Small intestine (tissue), 7 donors: ENCODE measurements around the gene DIP2B. TPM values are rescaled to one million over a fixed set of nuclear protein-coding genes. Genes with fewer than 3 reads are reported as not detected.
"Not testable (repeated sequence)": the region's sequence is repeated elsewhere in the genome, so short reads cannot be mapped to it uniquely, and the experiment has no call there.

ENCODE experiments used
- DNase-seq, 2 donors: peaks; one replicate each; pipeline versions ENCODE4 v3.0.0 to v3.0.0-alpha.2; 2013
- FAIRE-seq: peaks from 2 replicates; lab custom pipeline; 2012; peaks lifted over from hg19 to GRCh38; lab: Jason Lieb, UNC
- H3K27ac ChIP-seq, 3 donors: one replicate each; pipeline ENCODE4 v1.5.1; 2013; ENCODE audit warnings: low read length in 2 of 3, mild to moderate bottlenecking in 2 of 3, control low read depth in 1 of 3, inconsistent platforms in 1 of 3, low read depth in 1 of 3, moderate library complexity in 1 of 3
- H3K27me3 ChIP-seq, 3 donors: one replicate each; pipeline ENCODE4 v1.6.1; 2013; ENCODE audit warnings: low read length in 3 of 3, inconsistent platforms in 1 of 3; ENCODE audit not compliant: control insufficient read depth in 3 of 3, insufficient read depth in 3 of 3
- H3K36me3 ChIP-seq, 3 donors: one replicate each; pipeline ENCODE4 v1.6.1; 2013; ENCODE audit warnings: low read length in 3 of 3, inconsistent platforms in 1 of 3, low read depth in 1 of 3, mild to moderate bottlenecking in 1 of 3, moderate library complexity in 1 of 3; ENCODE audit not compliant: control insufficient read depth in 3 of 3, insufficient read depth in 2 of 3
- H3K4me1 ChIP-seq, 3 donors: one replicate each; pipeline ENCODE4 v1.6.1; 2013; ENCODE audit warnings: low read length in 2 of 3, inconsistent platforms in 1 of 3, low read depth in 1 of 3, mild to moderate bottlenecking in 1 of 3, moderate library complexity in 1 of 3; ENCODE audit not compliant: control insufficient read depth in 3 of 3, insufficient read depth in 2 of 3
- H3K4me3 ChIP-seq, 3 donors: one replicate each; pipeline ENCODE4 v1.5.1; 2013; ENCODE audit warnings: low read length in 3 of 3, control low read depth in 1 of 3, inconsistent platforms in 1 of 3, low read depth in 1 of 3, mild to moderate bottlenecking in 1 of 3, moderate library complexity in 1 of 3
- H3K9me3 ChIP-seq, 2 donors: one replicate each; pipeline ENCODE4 v1.6.1; 2013; ENCODE audit warnings: low read depth in 1 of 2, low read length in 1 of 2; ENCODE audit not compliant: control insufficient read depth in 2 of 2, insufficient read depth in 1 of 2
- WGBS, 3 donors: extraction: QIAGEN DNeasy Blood & Tissue Kit; methylation state at CpG; one replicate each; pipeline ENCODE4 v1.1.7; 2013; 5-methylcytosine and 5-hydroxymethylcytosine counted together
- polyA plus RNA-seq, 4 donors: library from polyadenylated mRNA; stranded (reverse) in 3 of 4; unstranded in 1 of 4; fragments of 200-250 nt in 3 of 4; fragments of 120-200 nt in 1 of 4; gene quantifications; one replicate each; pipeline versions ENCODE4 v1.2.1 to v1.2.3, GENCODE V29; 2013
- donor health status: healthy with polysubstance abuse.
- donor health status: control.
- donor health status: control.
- donor health status: Bipolar disorder and iron deficiency.
- donor health status: healthy.

The DIP2B gene
- polyA plus RNA-seq, 4 donors: 6.3 to 18.1 (median 6.9) TPM

GRCh38 chr12:50498119-50498518, 6.7 kb upstream of the DIP2B start:
- not testable (repeated sequence) for H3K27me3 ChIP-seq, H3K27ac ChIP-seq, DNase-seq, FAIRE-seq, H3K36me3 ChIP-seq, H3K4me3 ChIP-seq, H3K4me1 ChIP-seq
- WGBS, 3 donors: 95 to 96% (median 95%) methylated on average over 11 of the region's 11 CpGs
- peaks cover 1 to 40% of the 10 kb centered on the region in 2 donors for H3K9me3 ChIP-seq

- peak overlapping the region in 2 of 3 donors; percentile 85 to 88 for H3K27ac ChIP-seq
- H3K4me1 ChIP-seq: peaks cover 5 to 32% (median 14%) of the 10 kb centered on the region in 3 donors
- DNase-seq (peak; percentile 33 to 44), FAIRE-seq (no peak)
- WGBS, 3 donors: 2% methylated on average over 11 of the region's 11 CpGs
- no peaks in the 10 kb centered on the region for H3K9me3 ChIP-seq
- H3K4me3 ChIP-seq: peak overlapping the region; percentile 58 to 96 (median 83)
- H3K27me3 ChIP-seq: no peaks in the 10 kb centered on the region
- peaks cover 0 to 5% (median 0%) of the 10 kb centered on the region in 3 donors for H3K36me3 ChIP-seq
These were observed 1.1 kb downstream of the DIP2B start for GRCh38 chr12:50505675-50506530.

- DNase-seq (peak in 1 of 2 donors; percentile 36), FAIRE-seq (no peak)
- Histone ChIP-seq H3K4me3 (peak overlapping the region in 1 of 3 donors; percentile 26), H3K27ac (no peak overlapping the region), H3K27me3 (no peaks in the 10 kb centered on the region), H3K36me3 (peaks cover 0 to 5% (median 0%) of the 10 kb centered on the region in 3 donors), H3K4me1 (peaks cover 5 to 32% (median 14%) of the 10 kb centered on the region in 3 donors), H3K9me3 (no peaks in the 10 kb centered on the region)
- WGBS, 3 donors: 6 to 32% (median 8%) methylated on average over 2 of the region's 2 CpGs
These were observed 2.1 kb downstream of the DIP2B start for GRCh38 chr12:50506753-50507473.

GRCh38 chr12:50507474-50507838, 2.7 kb downstream of the DIP2B start:
- Histone ChIP-seq H3K27ac (no peak overlapping the region), H3K4me3 (no peak overlapping the region), H3K27me3 (no peaks in the 10 kb centered on the region), H3K4me1 (peaks cover 5 to 32% (median 14%) of the 10 kb centered on the region in 3 donors), H3K9me3 (no peaks in the 10 kb centered on the region), H3K36me3 (peaks cover 0 to 5% (median 0%) of the 10 kb centered on the region in 3 donors)
- 82 to 86% (median 84%) methylated on average over 11 of the region's 11 CpGs for WGBS, 3 donors
- FAIRE-seq (no peak), DNase-seq (no peak)

- FAIRE-seq (no peak), DNase-seq (no peak)
- Histone ChIP-seq H3K4me3 (no peak overlapping the region), H3K27ac (no peak overlapping the region), H3K36me3 (peaks cover 0 to 5% (median 0%) of the 10 kb centered on the region in 3 donors), H3K9me3 (no peaks in the 10 kb centered on the region), H3K27me3 (no peaks in the 10 kb centered on the region), H3K4me1 (peaks cover 5 to 32% (median 16%) of the 10 kb centered on the region in 3 donors)
- WGBS, 3 donors: 69 to 75% (median 71%) methylated on average over 2 of the region's 2 CpGs
These were observed 3.1 kb downstream of the DIP2B start for GRCh38 chr12:50507930-50508329.

- peaks cover 0 to 5% (median 0%) of the 10 kb centered on the region in 3 donors for H3K36me3 ChIP-seq
- no peak overlapping the region for H3K27ac ChIP-seq
- no peaks in the 10 kb centered on the region for H3K27me3 ChIP-seq
- H3K4me1 ChIP-seq: peaks cover 5 to 32% (median 17%) of the 10 kb centered on the region in 3 donors
- DNase-seq (no peak), FAIRE-seq (no peak)
- H3K4me3 ChIP-seq: no peak overlapping the region
- H3K9me3 ChIP-seq: no peaks in the 10 kb centered on the region
- WGBS, 3 donors: 83 to 92% (median 86%) methylated on average over 6 of the region's 6 CpGs
These were observed 3.6 kb downstream of the DIP2B start for GRCh38 chr12:50508414-50508813.

GRCh38 chr12:50508970-50509663, 4.3 kb downstream of the DIP2B start:
- H3K4me3 ChIP-seq: no peak overlapping the region
- H3K27ac ChIP-seq: peak overlapping the region in 1 of 3 donors; percentile 20
- FAIRE-seq (no peak), DNase-seq (peak in 1 of 2 donors; percentile 33)
- no peaks in the 10 kb centered on the region for H3K9me3 ChIP-seq
- WGBS, 3 donors: 55 to 68% (median 57%) methylated on average over 7 of the region's 7 CpGs
- peaks cover 5 to 32% (median 17%) of the 10 kb centered on the region in 3 donors for H3K4me1 ChIP-seq
- no peaks in the 10 kb centered on the region for H3K27me3 ChIP-seq
- peaks cover 0 to 5% (median 0%) of the 10 kb centered on the region in 3 donors for H3K36me3 ChIP-seq
